Lung (tissue), 12 donors: ENCODE results near the gene SHC3. TPM values are rescaled to one million over a fixed set of nuclear protein-coding genes. Genes with fewer than 3 reads are reported as not detected.

Experiments used
- ATAC-seq: fragments of 200-7000 bp; cut with Tn5 transposase; one replicate; pipeline ENCODE4 v1.9.1; 2020; ENCODE audit warnings: moderate number of reproducible peaks; ENCODE audit not compliant: insufficient read depth, low FRiP score
- DNase-seq, 3 donors: peaks; one replicate each; pipeline ENCODE4 v3.0.0-alpha.2; 2013 to 2017
- H3K27ac ChIP-seq, 2 donors: one replicate each; pipeline ENCODE4 v1.5.1; 2013; ENCODE audit warnings: mild to moderate bottlenecking in 2 of 2, moderate library complexity in 2 of 2, control low read depth in 1 of 2, inconsistent platforms in 1 of 2, low read depth in 1 of 2, low read length in 1 of 2
- H3K27me3 ChIP-seq, 3 donors: one replicate each; pipeline ENCODE4 v1.5.1; 2013; ENCODE audit warnings: low read length in 2 of 3; ENCODE audit not compliant: control insufficient read depth in 3 of 3, insufficient read depth in 3 of 3
- H3K36me3 ChIP-seq, 4 donors: one replicate each; pipeline ENCODE4 v1.5.1; 2013; ENCODE audit warnings: low read length in 4 of 4, mild to moderate bottlenecking in 1 of 4, moderate library complexity in 1 of 4; ENCODE audit not compliant: control insufficient read depth in 4 of 4, insufficient read depth in 4 of 4
- H3K4me1 ChIP-seq, 5 donors: one replicate each; pipeline ENCODE4 v1.5.1; 2013; ENCODE audit warnings: low read length in 5 of 5, mild to moderate bottlenecking in 2 of 5, moderate library complexity in 1 of 5; ENCODE audit not compliant: control insufficient read depth in 5 of 5, insufficient read depth in 5 of 5
- H3K4me3 ChIP-seq: one replicate; pipeline ENCODE4 v1.5.1; 2013; ENCODE audit warnings: mild to moderate bottlenecking, control low read depth, moderate library complexity
- H3K9ac ChIP-seq, 2 donors: one replicate each; pipeline ENCODE4 v1.5.1; 2013; ENCODE audit warnings: low read length in 2 of 2, control low read depth in 1 of 2; ENCODE audit not compliant: insufficient read depth in 1 of 2
- H3K9me3 ChIP-seq, 4 donors: one replicate each; pipeline ENCODE4 v1.5.1; 2013; ENCODE audit warnings: low read length in 3 of 4, mild to moderate bottlenecking in 1 of 4, moderate library complexity in 1 of 4; ENCODE audit not compliant: control insufficient read depth in 4 of 4, insufficient read depth in 3 of 4
- WGBS, 2 donors: extraction: QIAGEN DNeasy Blood & Tissue Kit; methylation state at CpG; one replicate each; pipeline ENCODE4 v1.1.7; 2013; 5-methylcytosine and 5-hydroxymethylcytosine counted together
- polyA plus RNA-seq, 2 donors: library from polyadenylated mRNA; stranded (reverse); fragments of 200-250 nt; gene quantifications; one replicate each; pipeline ENCODE4 v1.2.1, GENCODE V29; 2013
- total RNA-seq, 2 donors: library from RNA; depleted of rRNA in 1 of 2; stranded (reverse); fragments of >200 nt in 1 of 2; gene quantifications; one replicate each; pipeline ENCODE4 v1.2.1, GENCODE V29; 2014 to 2021
- TF ChIP-seq, protein P1 (sequence below): IDR thresholded peaks from 2 replicates; pipeline ENCODE4 v1.5.1; 2012; ENCODE audit warnings: mild to moderate bottlenecking; ENCODE audit errors: control extremely low read depth, extremely low read depth
- donor health status: control.
- donor health status: control.
- donor health status: Bipolar disorder and iron deficiency.
- donor health status: healthy.
- donor health status: DM: yes; HTN: yes; CAD: no.

Gene SHC3
- total and polyA plus RNA-seq, 4 donors: 1.8 to 19.2 (median 4.0) TPM

DNA sequence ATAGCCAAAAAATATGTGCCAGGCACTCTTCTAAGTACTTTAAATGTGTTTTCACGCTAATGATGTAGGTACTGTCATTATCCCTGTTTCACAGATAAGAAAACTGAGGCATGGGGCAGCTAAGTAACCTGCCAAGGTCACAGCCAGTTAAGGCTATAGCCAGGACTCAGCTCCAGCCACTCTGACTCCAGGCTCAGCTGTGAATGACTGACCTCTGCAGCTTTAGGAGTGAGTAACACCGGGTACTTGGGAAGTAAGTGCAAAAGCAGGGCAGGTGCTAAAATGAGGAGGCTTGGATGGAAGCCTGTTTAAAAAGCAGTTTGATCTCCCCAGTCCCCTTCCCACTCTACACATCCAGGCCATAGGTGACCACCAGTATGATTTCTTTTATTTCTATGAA, 10.6 kb upstream of the SHC3 start:
- no peaks in the 10 kb centered on the region for H3K4me1 ChIP-seq
- DNase-seq: no peak
- H3K9me3 ChIP-seq: peaks cover 0 to 4% (median 0%) of the 10 kb centered on the region in 4 donors
- H3K27me3 ChIP-seq: no peaks in the 10 kb centered on the region
- H3K9ac ChIP-seq: no peak overlapping the region
- H3K27ac ChIP-seq: no peak overlapping the region
- WGBS, 2 donors: 67 to 71% methylated on average over 2 of the region's 2 CpGs
- ATAC-seq: no peak
- H3K4me3 ChIP-seq: no peak overlapping the region
- TF ChIP-seq, protein P1, sequence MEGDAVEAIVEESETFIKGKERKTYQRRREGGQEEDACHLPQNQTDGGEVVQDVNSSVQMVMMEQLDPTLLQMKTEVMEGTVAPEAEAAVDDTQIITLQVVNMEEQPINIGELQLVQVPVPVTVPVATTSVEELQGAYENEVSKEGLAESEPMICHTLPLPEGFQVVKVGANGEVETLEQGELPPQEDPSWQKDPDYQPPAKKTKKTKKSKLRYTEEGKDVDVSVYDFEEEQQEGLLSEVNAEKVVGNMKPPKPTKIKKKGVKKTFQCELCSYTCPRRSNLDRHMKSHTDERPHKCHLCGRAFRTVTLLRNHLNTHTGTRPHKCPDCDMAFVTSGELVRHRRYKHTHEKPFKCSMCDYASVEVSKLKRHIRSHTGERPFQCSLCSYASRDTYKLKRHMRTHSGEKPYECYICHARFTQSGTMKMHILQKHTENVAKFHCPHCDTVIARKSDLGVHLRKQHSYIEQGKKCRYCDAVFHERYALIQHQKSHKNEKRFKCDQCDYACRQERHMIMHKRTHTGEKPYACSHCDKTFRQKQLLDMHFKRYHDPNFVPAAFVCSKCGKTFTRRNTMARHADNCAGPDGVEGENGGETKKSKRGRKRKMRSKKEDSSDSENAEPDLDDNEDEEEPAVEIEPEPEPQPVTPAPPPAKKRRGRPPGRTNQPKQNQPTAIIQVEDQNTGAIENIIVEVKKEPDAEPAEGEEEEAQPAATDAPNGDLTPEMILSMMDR: no peak
- no peaks in the 10 kb centered on the region for H3K36me3 ChIP-seq

DNA sequence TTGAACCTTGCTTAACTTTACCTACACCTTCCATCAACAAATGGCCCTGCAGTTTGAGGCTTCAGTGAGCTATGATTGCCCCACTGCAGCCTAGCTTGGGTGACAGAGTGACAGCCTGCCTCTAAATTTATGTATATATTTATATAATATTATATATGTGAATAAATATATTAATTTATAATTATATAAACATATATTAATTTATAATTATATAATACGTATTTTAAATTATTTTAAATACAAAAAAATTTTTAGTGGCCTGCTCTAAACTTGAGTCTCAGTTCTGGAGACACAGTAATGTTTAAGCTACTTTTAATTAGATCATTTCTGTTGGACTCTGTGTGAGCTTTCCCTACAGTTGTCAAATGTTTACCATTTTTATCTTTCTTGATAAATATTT, 9.3 kb upstream of the SHC3 start:
- 88 to 94% methylated on average over 1 of the region's 1 CpG for WGBS, 2 donors
- no peak overlapping the region for H3K27ac ChIP-seq
- ATAC-seq (no peak), DNase-seq (no peak)
- H3K4me3 ChIP-seq: no peak overlapping the region
- H3K9me3 ChIP-seq: peaks cover 0 to 4% (median 0%) of the 10 kb centered on the region in 4 donors
- H3K4me1 ChIP-seq: no peaks in the 10 kb centered on the region
- no peaks in the 10 kb centered on the region for H3K36me3 ChIP-seq
- H3K27me3 ChIP-seq: no peaks in the 10 kb centered on the region
- H3K9ac ChIP-seq: no peak overlapping the region
- TF ChIP-seq, protein P1: no peak

DNA sequence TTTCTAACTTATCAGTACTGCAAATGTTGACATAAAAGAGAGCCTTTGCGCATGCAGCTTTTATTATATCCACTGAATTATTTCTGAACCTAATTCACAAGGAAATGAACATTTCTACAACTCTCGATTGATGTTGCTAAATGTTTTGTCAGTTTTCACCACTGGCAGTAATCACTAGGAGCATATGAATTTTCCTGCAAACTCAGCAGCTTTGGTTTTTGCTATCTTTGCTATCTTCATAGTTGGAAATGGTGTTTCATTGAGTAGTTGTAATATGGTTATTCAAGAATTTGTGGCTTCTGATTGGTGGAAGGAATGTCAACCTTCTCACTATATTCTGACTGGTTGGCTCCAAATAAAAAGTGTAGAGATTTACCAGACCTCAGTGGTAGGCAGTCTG, 8.9 kb upstream of the SHC3 start:
- Histone ChIP-seq H3K9ac (no peak overlapping the region), H3K9me3 (peaks cover 0 to 4% (median 0%) of the 10 kb centered on the region in 4 donors), H3K4me1 (no peaks in the 10 kb centered on the region), H3K4me3 (no peak overlapping the region), H3K36me3 (no peaks in the 10 kb centered on the region), H3K27ac (no peak overlapping the region), H3K27me3 (no peaks in the 10 kb centered on the region)
- TF ChIP-seq, protein P1: no peak
- 82 to 86% methylated on average over 2 of the region's 2 CpGs for WGBS, 2 donors
- ATAC-seq (no peak), DNase-seq (no peak)

DNA sequence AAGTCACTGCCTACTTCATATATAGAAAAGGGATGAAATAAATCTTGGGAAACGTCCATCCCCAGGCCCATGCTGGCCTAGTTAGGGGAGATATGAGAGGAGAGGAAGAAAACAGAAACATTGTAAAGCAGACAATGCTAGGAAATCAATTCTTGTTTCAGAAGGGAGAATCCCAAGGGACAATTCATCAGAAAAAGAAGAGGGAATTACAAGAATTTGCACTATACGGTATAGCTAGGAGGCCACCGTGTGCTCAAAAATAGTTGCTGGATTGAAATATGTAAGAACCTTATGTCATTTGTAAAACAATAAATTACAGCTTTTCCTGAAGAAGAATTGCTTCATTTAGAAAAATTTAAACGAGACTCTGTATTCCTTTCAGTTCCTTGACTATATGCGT, 8.3 kb upstream of the SHC3 start:
- ATAC-seq: no peak
- Histone ChIP-seq H3K9ac (no peak overlapping the region), H3K4me3 (no peak overlapping the region), H3K27me3 (no peaks in the 10 kb centered on the region), H3K36me3 (no peaks in the 10 kb centered on the region), H3K9me3 (no peaks in the 10 kb centered on the region), H3K4me1 (no peaks in the 10 kb centered on the region), H3K27ac (no peak overlapping the region)
- 79 to 90% methylated on average over 5 of the region's 5 CpGs for WGBS, 2 donors
- TF ChIP-seq, protein P1: no peak
- DNase-seq: no peak
